HepG2 (cell line): ENCODE data around the gene LRRC3C. TPM values are rescaled to one million over a fixed set of nuclear protein-coding genes. Genes with fewer than 3 reads are reported as not detected.

Experiments
- ATAC-seq: fragments of 200-7000 bp; cut with Tn5 transposase; 3 replicates; pipeline ENCODE4 v1.9.1; 2020; ENCODE audit warnings: mild to moderate bottlenecking, moderate library complexity
- BruUV-seq: library from RNA; stranded (reverse); fragments of 400-500 nt; replicated peaks from 2 replicates; lab custom pipeline; 2021; lab: Mats Ljungman, UMichigan
- CTCF ChIA-PET: fragments of 300-600 bp; formaldehyde crosslinking; extraction: SDS; loops from one replicate; lab custom pipeline; 2021; ENCODE audit warnings: low total read pairs, inconsistent platforms, low intra/inter-chr PET ratio; lab: Yijun Ruan, JAX
- POLR2A ChIA-PET: fragments of 350-600 bp; sonication (Branson Sonifier 250); formaldehyde crosslinking; loops from one replicate; lab custom pipeline; 2020; ENCODE audit warnings: antibody characterized with exemption, inconsistent platforms; lab: Yijun Ruan, JAX
- DNase-seq: peaks from one replicate; pipeline ENCODE4 v3.0.0-alpha.2; 2015; ENCODE audit warnings: low spot score
- FAIRE-seq: peaks from 3 replicates; lab custom pipeline; 2011; peaks lifted over from hg19 to GRCh38; lab: Jason Lieb, UNC
- H2AFZ ChIP-seq: one replicate; pipeline ENCODE4 v1.6.1; 2011; ENCODE audit warnings: low read length, inconsistent platforms
- H3K27ac ChIP-seq: fragments of 300-600 bp; 3 replicates; pipeline ENCODE4 v1.8.0; 2011; ENCODE audit warnings: mixed run types, mild to moderate bottlenecking, mixed read lengths, low read length, inconsistent platforms; ENCODE audit not compliant: insufficient read depth; ENCODE audit errors: extremely low read length
- H3K27me3 ChIP-seq, 2 experiments: fragments of 200-600 bp in 1 of 2; 2 replicates in 1 of 2; 3 replicates in 1 of 2; pipeline versions ENCODE4 v1.6.0 to v1.8.0; 2011; ENCODE audit warnings: low read length in 2 of 2, mild to moderate bottlenecking in 2 of 2, moderate library complexity in 2 of 2, inconsistent platforms in 1 of 2; ENCODE audit not compliant: insufficient read depth in 2 of 2, control insufficient read depth in 1 of 2
- H3K36me3 ChIP-seq, 2 experiments: fragments of 200-600 bp in 1 of 2; replicated peaks in 1 of 2; 2 replicates in 1 of 2; 3 replicates in 1 of 2; pipeline versions ENCODE4 v1.5.1 to v1.8.0; 2011; ENCODE audit warnings: low read length in 2 of 2, inconsistent platforms in 1 of 2; ENCODE audit not compliant: insufficient read depth in 2 of 2, control insufficient read depth in 1 of 2
- H3K4me1 ChIP-seq: 2 replicates; pipeline ENCODE4 v1.5.1; 2012; ENCODE audit warnings: low read length, inconsistent platforms; ENCODE audit not compliant: insufficient read depth
- H3K4me2 ChIP-seq: 2 replicates; pipeline ENCODE4 v1.6.0; 2011; ENCODE audit warnings: low read depth, low read length, inconsistent platforms
- H3K4me3 ChIP-seq, 3 experiments: fragments of 200-600 bp in 1 of 3; sonication (generic), shearing (Covaris generic) in 1 of 3; replicated peaks in 1 of 3; 2 replicates each; pipeline ENCODE4 v1.5.1; 2011 to 2016; ENCODE audit warnings: low read length in 3 of 3, inconsistent platforms in 2 of 3, low read depth in 2 of 3, mild to moderate bottlenecking in 2 of 3, control low read depth in 1 of 3, mixed read lengths in 1 of 3; ENCODE audit not compliant: insufficient read depth in 1 of 3
- H3K79me2 ChIP-seq: one replicate; pipeline ENCODE4 v1.6.1; 2011; ENCODE audit warnings: low read length, inconsistent platforms; ENCODE audit not compliant: insufficient read depth
- H3K9ac ChIP-seq: 2 replicates; pipeline ENCODE4 v1.6.0; 2011; ENCODE audit warnings: mild to moderate bottlenecking, low read depth, low read length, inconsistent platforms; ENCODE audit not compliant: insufficient read depth
- H3K9me3 ChIP-seq: 2 replicates; pipeline ENCODE4 v1.5.1; 2012; ENCODE audit warnings: mild to moderate bottlenecking, low read length
- H4K20me1 ChIP-seq: 2 replicates; pipeline ENCODE4 v1.6.0; 2011; ENCODE audit warnings: inconsistent platforms, mild to moderate bottlenecking, low read length, moderate library complexity; ENCODE audit not compliant: insufficient read depth
- DBP ChIP-seq: sonication (generic); formaldehyde crosslinking; IDR thresholded peaks from 2 replicates; pipeline ENCODE4 v1.4.0; 2020; ENCODE audit warnings: missing genetic modification reagents; ENCODE audit errors: not compliant biosample characterization
- FOXA3 ChIP-seq: IDR thresholded peaks from 2 replicates; pipeline ENCODE4 v1.6.1; 2016; ENCODE audit warnings: missing genetic modification reagents, missing compliant biosample characterization
- KAT8 ChIP-seq: IDR thresholded peaks from 2 replicates; pipeline ENCODE4 v1.6.1; 2016; ENCODE audit warnings: missing genetic modification reagents, missing compliant biosample characterization
- MBNL3 ChIP-seq: fragments of 250-450 bp; sonication (Bioruptor Pico); conservative IDR thresholded peaks from 2 replicates; pipeline ENCODE4 v1.8.0; 2022; ENCODE audit warnings: mild to moderate bottlenecking, inconsistent platforms
- MEF2D ChIP-seq: sonication (generic); formaldehyde crosslinking; IDR thresholded peaks from 2 replicates; pipeline ENCODE4 v1.5.1; 2020; ENCODE audit warnings: mild to moderate bottlenecking, missing genetic modification reagents
- ONECUT2 ChIP-seq: sonication (generic); formaldehyde crosslinking; IDR thresholded peaks from 2 replicates; pipeline ENCODE4 v1.4.0; 2020; ENCODE audit warnings: missing genetic modification reagents
- PAX8 ChIP-seq: sonication (generic); formaldehyde crosslinking; IDR thresholded peaks from 2 replicates; pipeline ENCODE4 v1.8.0; 2022; ENCODE audit warnings: mild to moderate bottlenecking, missing genetic modification reagents, borderline replicate concordance
- PHF8 ChIP-seq: sonication (generic); formaldehyde crosslinking; IDR thresholded peaks from 2 replicates; pipeline ENCODE4 v1.5.0; 2020; ENCODE audit warnings: missing genetic modification reagents
- REPIN1 ChIP-seq: sonication (generic); formaldehyde crosslinking; IDR thresholded peaks from 2 replicates; pipeline ENCODE4 v1.8.0; 2022; ENCODE audit warnings: missing genetic modification reagents, low read depth, mild to moderate bottlenecking, borderline replicate concordance
- TIGD3 ChIP-seq: sonication (generic); formaldehyde crosslinking; IDR thresholded peaks from 2 replicates; pipeline ENCODE4 v1.5.1; 2020; ENCODE audit warnings: mild to moderate bottlenecking, missing genetic modification reagents, borderline replicate concordance
- TOPORS ChIP-seq: sonication (generic); formaldehyde crosslinking; IDR thresholded peaks from 2 replicates; pipeline ENCODE4 v1.8.0; 2023; ENCODE audit warnings: mild to moderate bottlenecking, missing genetic modification reagents
- ZNF20 ChIP-seq: sonication (generic); formaldehyde crosslinking; IDR thresholded peaks from 2 replicates; pipeline ENCODE4 v1.4.0; 2020; ENCODE audit warnings: mild to moderate bottlenecking, moderate library complexity, missing genetic modification reagents
- ZNF207 ChIP-seq: fragments of 450-650 bp; IDR thresholded peaks from 2 replicates; pipeline ENCODE4 v1.6.1; 2016; ENCODE audit warnings: antibody characterized with exemption, borderline replicate concordance
- ZNF44 ChIP-seq: sonication (generic); formaldehyde crosslinking; IDR thresholded peaks from 2 replicates; pipeline ENCODE4 v1.5.1; 2020; ENCODE audit warnings: mild to moderate bottlenecking, missing genetic modification reagents
- ZNF598 ChIP-seq: sonication (generic); formaldehyde crosslinking; IDR thresholded peaks from 2 replicates; pipeline ENCODE4 v1.5.1; 2020; ENCODE audit warnings: mild to moderate bottlenecking, missing genetic modification reagents, borderline replicate concordance
- ZNF691 ChIP-seq: sonication (generic); formaldehyde crosslinking; IDR thresholded peaks from 2 replicates; pipeline ENCODE4 v1.4.0; 2020; ENCODE audit warnings: missing genetic modification reagents, low read depth, mild to moderate bottlenecking, borderline replicate concordance
- ZSCAN5A ChIP-seq: sonication (generic); formaldehyde crosslinking; IDR thresholded peaks from 2 replicates; pipeline ENCODE4 v1.8.0; 2022; ENCODE audit warnings: mild to moderate bottlenecking, missing genetic modification reagents, borderline replicate concordance
- WGBS: methylation state at CpG from one replicate; pipeline ENCODE4 v1.1.6; 2017; ENCODE audit warnings: low lambda C conversion rate; 5-methylcytosine and 5-hydroxymethylcytosine counted together
- in situ Hi-C: cut with HindIII; loops from 2 replicates; pipeline ENCODE4 v1.10.0; 2017; ENCODE audit warnings: low pct_unique_long_range_greater_than_20kb; ENCODE audit not compliant: extremely low pct_ligation_motif_present
- intact Hi-C: fragments of 100-400 bp; cut with micrococcal nuclease; formaldehyde crosslinking; loops from one replicate; pipeline ENCODE4 v1.10.0; 2022; ENCODE audit not compliant: unreplicated experiment
- polyA plus RNA-seq, 8 experiments: library from polyadenylated mRNA; depleted of rRNA in 3 of 8; stranded (reverse) in 7 of 8; unstranded in 1 of 8; fragments of >200 nt; fragmentation: Illumina TruSeq in 4 of 8; extraction: Trizol in 4 of 8; gene quantifications; 2 replicates each; pipeline versions ENCODE4 v1.2.1 to v1.2.3, GENCODE V29; 2011 to 2016; ENCODE audit warnings: low read depth in 4 of 8, missing spikeins in 1 of 8, mixed read lengths in 1 of 8; ENCODE audit not compliant: insufficient read depth in 1 of 8
- total RNA-seq, 5 experiments: library from RNA; depleted of rRNA; stranded (reverse); fragments of >200 nt; fragmentation: Illumina TruSeq; extraction: Trizol; gene quantifications; 2 replicates each; pipeline ENCODE4 v1.2.3, GENCODE V29; 2016; ENCODE audit warnings: low read depth in 1 of 5

The LRRC3C gene
- total and polyA plus RNA-seq, 2 of the 13 experiments (the other 11 are each of a cell fraction or from before 2014, with no cell fraction given): 0.17 TPM; not detected in 1

- TF ChIP-seq REPIN1 (CRISPR knock-in tag) (peak; percentile 99), KAT8 (peak; percentile 98), ZNF691 (CRISPR knock-in tag) (no peak), ZNF44 (CRISPR knock-in tag) (peak; percentile 98), ZNF207 (no peak), PHF8 (peak; percentile 100), TOPORS (CRISPR knock-in tag) (peak; percentile 97), ONECUT2 (no peak)
These were observed 53.0 kb downstream of the LRRC3C start, which contains the start of gene PSMD3 (continued) for GRCh38 chr17:39980351-39981206.

GRCh38 chr17:39981207-39981741 is 53.7 kb downstream of the LRRC3C start:
- CTCF ChIA-PET: interaction anchor here (1.3 to 2.3 kb wide), 3 partner anchors 22 to 109 kb away, joined by 4 to 25 read pairs (median 14); no protein-coding TSS in a partner anchor
- BruUV-seq: no TSS peak
- under 1% methylated on average over 15 of the region's 15 CpGs for WGBS
- Histone ChIP-seq H3K36me3 (peaks cover 18 to 25% of the 10 kb centered on the region in 2 experiments), H3K9ac (peak overlapping the region; percentile 96), H3K79me2 (peaks cover 28% of the 10 kb centered on the region), H4K20me1 (peaks cover 9% of the 10 kb centered on the region), H3K27ac (peak overlapping the region; percentile 82), H3K9me3 (no peaks in the 10 kb centered on the region), H3K4me3 (peak overlapping the region; percentile 92 to 96 (median 94)), H3K4me1 (peaks cover 25% of the 10 kb centered on the region), H3K27me3 (peaks cover 6 to 25% of the 10 kb centered on the region in 2 experiments), H2AFZ (no peak overlapping the region), H3K4me2 (peak overlapping the region; percentile 94)
- ATAC-seq (peak; percentile 16), FAIRE-seq (no peak), DNase-seq (no peak)
- in situ Hi-C loops: loop anchor here (5.0 kb wide), 1 partner anchor 109 kb away; no protein-coding TSS in a partner anchor
- POLR2A ChIA-PET: interaction anchor here (0.9 to 2.3 kb wide), 21 partner anchors 10 to 530 kb away, joined by 3 to 21 read pairs (median 4); partner anchors contain the start of genes GSDMB, LRRC3C, MED1 and MED24
- intact Hi-C loops: loop anchor here (2.0 kb wide), 1 partner anchor 54 kb away; the partner anchor contains the start of genes LRRC3C and ORMDL3
- peak; percentile 51; the same call in 1 of the 2 replicates for TF ChIP-seq FOXA3
- no peak for TF ChIP-seq MBNL3 (CRISPR knock-in tag)
- 0 out of 2 replicates have a peak, but pooled peaks have one; percentile 8 for TF ChIP-seq TIGD3 (CRISPR knock-in tag)
- 0 out of 2 replicates have a peak, but pooled peaks have one; percentile 8 for TF ChIP-seq ZNF598 (CRISPR knock-in tag)
- TF ChIP-seq ZNF20 (CRISPR knock-in tag): 0 out of 2 replicates have a peak, but pooled peaks have one; percentile 1
- no peak for TF ChIP-seq MEF2D
- TF ChIP-seq ZSCAN5A (CRISPR knock-in tag): no peak
- no peak for TF ChIP-seq PAX8 (CRISPR knock-in tag)
- TF ChIP-seq DBP (CRISPR knock-in tag): peak; percentile 9
